GM18520 (cell line): ENCODE data around the gene KANSL1L.
"Not testable (repeated sequence)": the region's sequence is repeated elsewhere in the genome, so short reads cannot be mapped to it uniquely, and the experiment has no call there.

Experiments used
- ATAC-seq: cut with Tn5 transposase; IDR thresholded peaks from one replicate; pipeline ENCODE4 v1.9.1; 2021; ENCODE audit not compliant: unreplicated experiment

KANSL1L gene

GRCh38 chr2:210171309-210172218 is at the start of gene KANSL1L:
Gene KANSL1L, minus strand, starts transcription at chr2:210171409. Its CDS starts 16,827 bp downstream, at chr2:210154582.
- peak; percentile 56 for ATAC-seq

GRCh38 chr2:210215120-210215519 is 43.9 kb upstream of the KANSL1L start:
- no peak for ATAC-seq

- ATAC-seq: no peak
Measured at GRCh38 chr2:210210185-210210584, 39.0 kb upstream of the KANSL1L start.

GRCh38 chr2:210207929-210208328 is 36.7 kb upstream of the KANSL1L start:
- ATAC-seq: no peak

- no peak for ATAC-seq
Measured at GRCh38 chr2:210203558-210203957, 32.3 kb upstream of the KANSL1L start.

- no peak for ATAC-seq
Measured at GRCh38 chr2:210203147-210203546, 31.9 kb upstream of the KANSL1L start.

- no peak for ATAC-seq
Measured at GRCh38 chr2:210199854-210200253, 28.6 kb upstream of the KANSL1L start.

- no peak for ATAC-seq
Measured at GRCh38 chr2:210199186-210199765, 28.1 kb upstream of the KANSL1L start.

- no peak for ATAC-seq
Measured at GRCh38 chr2:210198326-210198725, 27.1 kb upstream of the KANSL1L start.

GRCh38 chr2:210197720-210198119 is 26.5 kb upstream of the KANSL1L start:
- no peak for ATAC-seq

- ATAC-seq: no peak
Measured at GRCh38 chr2:210195101-210195852, 24.1 kb upstream of the KANSL1L start.

- peak; percentile 41 for ATAC-seq
Measured at GRCh38 chr2:210190345-210190744, 19.1 kb upstream of the KANSL1L start.

GRCh38 chr2:210189452-210190138 is 18.4 kb upstream of the KANSL1L start:
- ATAC-seq: no peak

GRCh38 chr2:210188755-210189154 is 17.5 kb upstream of the KANSL1L start:
- ATAC-seq: no peak

- ATAC-seq: no peak
Measured at GRCh38 chr2:210188190-210188589, 17.0 kb upstream of the KANSL1L start.

GRCh38 chr2:210183936-210184335 is 12.7 kb upstream of the KANSL1L start:
- not testable (repeated sequence) for ATAC-seq

- not testable (repeated sequence) for ATAC-seq
Measured at GRCh38 chr2:210181606-210182088, 10.4 kb upstream of the KANSL1L start.

GRCh38 chr2:210181033-210181605 is 9.9 kb upstream of the KANSL1L start:
- not testable (repeated sequence) for ATAC-seq

- ATAC-seq: no peak
Measured at GRCh38 chr2:210180477-210180876, 9.3 kb upstream of the KANSL1L start.

GRCh38 chr2:210179351-210179990 is 8.3 kb upstream of the KANSL1L start:
- no peak for ATAC-seq
